Activated CD4-positive, CD25-positive, alpha-beta regulatory T cell treated with anti-CD3 and anti-CD28 coated beads, Interleukin-2, amount 50 U/mL, for 72 hours (primary cell): ENCODE data around the gene ZBTB42.
"Not testable (repeated sequence)": the region's sequence is repeated elsewhere in the genome, so short reads cannot be mapped to it uniquely, and the experiment has no call there.

Source experiments
- DNase-seq: peaks from one replicate; pipeline ENCODE4 v3.0.0; 2021

ZBTB42 gene

GRCh38 chr14:104813286-104813685 is 12.4 kb downstream of the ZBTB42 start:
- no peak for DNase-seq

- not testable (repeated sequence) for DNase-seq
These were observed 13.8 kb downstream of the ZBTB42 start for GRCh38 chr14:104814701-104815100.

GRCh38 chr14:104816616-104816884 is 15.6 kb downstream of the ZBTB42 start:
- no peak for DNase-seq

GRCh38 chr14:104817930-104818713 is 17.2 kb downstream of the ZBTB42 start:
- no peak for DNase-seq

GRCh38 chr14:104818714-104819161 is 17.8 kb downstream of the ZBTB42 start:
- no peak for DNase-seq

- no peak for DNase-seq
These were observed 18.5 kb downstream of the ZBTB42 start for GRCh38 chr14:104819361-104819781.

GRCh38 chr14:104820669-104821228 is 19.8 kb downstream of the ZBTB42 start:
- no peak for DNase-seq

GRCh38 chr14:104821229-104821945 is 20.5 kb downstream of the ZBTB42 start:
- DNase-seq = no peak

GRCh38 chr14:104821971-104822608 is 21.2 kb downstream of the ZBTB42 start:
- DNase-seq = no peak

- DNase-seq = no peak
These were observed 22.1 kb downstream of the ZBTB42 start for GRCh38 chr14:104822821-104823615.

- DNase-seq = no peak
These were observed 23.6 kb downstream of the ZBTB42 start for GRCh38 chr14:104824353-104824997.

GRCh38 chr14:104826189-104826860 is 25.4 kb downstream of the ZBTB42 start:
- DNase-seq = peak; percentile 100

GRCh38 chr14:104826861-104827176 is 25.9 kb downstream of the ZBTB42 start:
- no peak for DNase-seq

GRCh38 chr14:104827177-104828055 is 26.5 kb downstream of the ZBTB42 start:
- DNase-seq = peak; percentile 41

- DNase-seq = no peak
These were observed 29.9 kb downstream of the ZBTB42 start for GRCh38 chr14:104830781-104831180.

GRCh38 chr14:104836171-104836935 is 35.5 kb downstream of the ZBTB42 start:
- not testable (repeated sequence) for DNase-seq

- no peak for DNase-seq
These were observed 40.8 kb downstream of the ZBTB42 start for GRCh38 chr14:104841730-104842129.

GRCh38 chr14:104843006-104843405 is 42.1 kb downstream of the ZBTB42 start:
- no peak for DNase-seq

- no peak for DNase-seq
These were observed 42.8 kb downstream of the ZBTB42 start for GRCh38 chr14:104843442-104844305.
